Measurements from ENCODE around the gene CHAT. TPM values are rescaled to one million over a fixed set of nuclear protein-coding genes. Genes with fewer than 3 reads are reported as not detected.

Gene CHAT
- total and polyA plus RNA-seq, 2 donors (not counting 3 experiments of a cell fraction or from before 2014, with no cell fraction given) = not detected

DNA sequence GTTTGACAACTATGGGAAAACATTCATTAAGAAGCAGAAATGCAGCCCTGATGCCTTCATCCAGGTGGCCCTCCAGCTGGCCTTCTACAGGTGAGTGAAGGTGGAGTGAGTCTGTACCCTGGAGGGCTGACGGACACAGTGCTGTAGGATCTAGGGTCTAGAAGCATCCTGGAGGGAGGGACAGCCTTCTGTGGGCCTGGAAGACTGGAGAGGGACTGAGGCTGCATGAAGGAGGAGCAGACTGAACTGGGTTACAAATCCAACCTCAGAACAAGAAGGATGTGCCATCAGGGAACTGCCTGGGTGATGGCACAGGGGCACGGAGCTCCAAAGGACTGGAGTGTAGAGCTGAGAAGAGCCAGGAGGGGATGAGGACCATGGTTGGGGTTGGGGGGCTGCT lies 38.1 kb downstream of the CHAT start:
- no peaks in the 10 kb centered on the region for H3K4me1 ChIP-seq (ENCODE audit: control insufficient read depth, extremely low read depth, insufficient read depth, low read length)
- no TSS peak for BruUV-seq (replicated peaks)
- no peaks in the 10 kb centered on the region for H3K9me1 ChIP-seq (replicated peaks; ENCODE audit: control insufficient read depth, extremely low read depth, insufficient read depth, low read length)
- H3K79me2 ChIP-seq (ENCODE audit: control insufficient read depth, insufficient read depth, low read length) = no peaks in the 10 kb centered on the region
- POLR2A ChIA-PET = no interaction called here
- no peaks in the 10 kb centered on the region for H4K20me1 ChIP-seq (replicated peaks; ENCODE audit: control insufficient read depth, extremely low read depth, insufficient read depth, low read length)
- no peak for DNase-seq (ENCODE audit: low read depth, low spot score)
- H3K36me3 ChIP-seq (ENCODE audit: control insufficient read depth in 2 of 2, extremely low read depth in 1 of 2, insufficient read depth in 2 of 2, low read length in 2 of 2) = no peaks in the 10 kb centered on the region
- peaks cover 0 to 2% of the 10 kb centered on the region in 2 experiments for H3K27me3 ChIP-seq (ENCODE audit: control insufficient read depth in 2 of 2, insufficient read depth in 2 of 2, low read length in 2 of 2)
- no peak overlapping the region for H3K9ac ChIP-seq (replicated peaks; ENCODE audit: extremely low read depth, insufficient read depth, low read length)
- no peak overlapping the region for H3K4me3 ChIP-seq (replicated peaks in 1 of 3; ENCODE audit: insufficient read depth in 1 of 3, low read depth in 1 of 3, low read length in 3 of 3)
- CTCF ChIA-PET = no interaction called here
- FAIRE-seq = no peak
- H2AFZ ChIP-seq (ENCODE audit: low read depth, low read length) = no peak overlapping the region
- H3K4me2 ChIP-seq (ENCODE audit: insufficient read depth, low read length) = no peak overlapping the region
- no peaks in the 10 kb centered on the region for H3K9me3 ChIP-seq (replicated peaks; ENCODE audit: control insufficient read depth, insufficient read depth, low read length)
- dilution Hi-C loops (cut with MboI; ENCODE audit: extremely low pct_ligation_motif_present, low sequenced_read_pairs) = no loop called here
- intact Hi-C loops (cut with micrococcal nuclease) = no loop called here
- TF ChIP-seq GATA2 (IDR thresholded peaks at IDR 0.05; ENCODE audit: insufficient read depth, insufficient read length, low read depth, low read length) = no peak
- no peak for TF ChIP-seq POLR2A (IDR thresholded peaks at IDR 0.05; ENCODE audit: low read depth, low read length)
- no peak for TF ChIP-seq MYC (IDR thresholded peaks at IDR 0.05; ENCODE audit: low read depth, low read length)
- no peak for TF ChIP-seq CTCF (IDR thresholded peaks at IDR 0.05; ENCODE audit: extremely low read depth in 1 of 2, insufficient read depth in 1 of 2, low read depth in 1 of 2, low read length in 2 of 2)
- TF ChIP-seq JUN (IDR thresholded peaks at IDR 0.05; ENCODE audit: borderline replicate concordance, insufficient read depth, insufficient read length, low read depth) = no peak
- TF ChIP-seq, protein P1, sequence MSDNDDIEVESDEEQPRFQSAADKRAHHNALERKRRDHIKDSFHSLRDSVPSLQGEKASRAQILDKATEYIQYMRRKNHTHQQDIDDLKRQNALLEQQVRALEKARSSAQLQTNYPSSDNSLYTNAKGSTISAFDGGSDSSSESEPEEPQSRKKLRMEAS (IDR thresholded peaks at IDR 0.05; ENCODE audit: insufficient read depth, insufficient read length) = no peak
- no peak for TF ChIP-seq POLR2AphosphoS5 (IDR thresholded peaks at IDR 0.05; ENCODE audit: insufficient read depth, low read depth, low read length)
- no peak overlapping the region for H3K27ac ChIP-seq (ENCODE audit: insufficient read depth, low read depth, low read length)
